Measurements from ENCODE around the gene JPH3.

The JPH3 gene

GRCh38 chr16:87703835-87704375, 101.6 kb downstream of the JPH3 start:
- Histone ChIP-seq H3K4me3 (peak overlapping the region; percentile 62), H3K4me1 (peaks cover 94% of the 10 kb centered on the region), H4K20me1 (no peaks in the 10 kb centered on the region), H3K4me2 (peak overlapping the region; percentile 95), H3K36me3 (peaks cover 31% of the 10 kb centered on the region), H3K9me3 (no peaks in the 10 kb centered on the region), H3K9ac (peak overlapping the region; percentile 87), H3K27ac (peak overlapping the region; percentile 99), H3K27me3 (no peaks in the 10 kb centered on the region)
- TF ChIP-seq Cebpa-rat (IDR thresholded peaks at IDR 0.05), result no peak

DNA sequence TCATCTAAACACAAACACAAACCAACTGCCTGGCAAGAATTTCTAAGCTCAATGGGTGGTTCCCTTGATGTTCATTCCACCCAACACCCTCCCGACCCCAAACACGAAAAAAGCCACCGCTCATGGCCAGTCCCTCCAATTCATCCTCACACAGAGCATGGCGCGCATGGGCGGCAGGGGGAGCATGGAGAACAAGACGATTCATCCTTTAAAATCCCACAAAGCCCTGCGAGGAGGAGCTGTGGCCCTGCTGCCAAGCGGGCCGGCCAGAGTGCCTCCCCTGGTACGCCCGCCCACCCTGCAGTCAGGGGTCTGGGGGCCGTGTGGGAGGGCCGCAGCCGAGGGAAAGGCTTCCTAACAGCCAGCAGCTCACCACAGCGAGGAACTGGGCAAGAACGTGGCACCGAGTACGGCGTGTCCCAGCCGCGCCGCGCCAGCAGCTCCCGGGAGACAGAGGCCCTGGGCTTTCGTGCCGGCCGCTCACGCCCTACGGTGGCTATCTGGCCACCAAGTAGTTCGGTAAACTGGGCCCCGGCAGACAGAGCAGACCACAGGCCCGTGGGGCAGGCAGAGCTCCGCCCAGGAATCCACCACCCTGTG, 102.5 kb downstream of the JPH3 start:
- peak overlapping the region; percentile 87 for H3K9ac ChIP-seq
- no peaks in the 10 kb centered on the region for H4K20me1 ChIP-seq
- H3K4me3 ChIP-seq, result no peak overlapping the region
- H3K36me3 ChIP-seq, result peaks cover 41% of the 10 kb centered on the region
- no peak for TF ChIP-seq Cebpa-rat (IDR thresholded peaks at IDR 0.05)
- H3K4me1 ChIP-seq, result peaks cover 94% of the 10 kb centered on the region
- H3K9me3 ChIP-seq, result no peaks in the 10 kb centered on the region
- H3K27me3 ChIP-seq, result no peaks in the 10 kb centered on the region
- H3K27ac ChIP-seq, result peak overlapping the region; percentile 99
- peak overlapping the region; percentile 95 for H3K4me2 ChIP-seq

DNA sequence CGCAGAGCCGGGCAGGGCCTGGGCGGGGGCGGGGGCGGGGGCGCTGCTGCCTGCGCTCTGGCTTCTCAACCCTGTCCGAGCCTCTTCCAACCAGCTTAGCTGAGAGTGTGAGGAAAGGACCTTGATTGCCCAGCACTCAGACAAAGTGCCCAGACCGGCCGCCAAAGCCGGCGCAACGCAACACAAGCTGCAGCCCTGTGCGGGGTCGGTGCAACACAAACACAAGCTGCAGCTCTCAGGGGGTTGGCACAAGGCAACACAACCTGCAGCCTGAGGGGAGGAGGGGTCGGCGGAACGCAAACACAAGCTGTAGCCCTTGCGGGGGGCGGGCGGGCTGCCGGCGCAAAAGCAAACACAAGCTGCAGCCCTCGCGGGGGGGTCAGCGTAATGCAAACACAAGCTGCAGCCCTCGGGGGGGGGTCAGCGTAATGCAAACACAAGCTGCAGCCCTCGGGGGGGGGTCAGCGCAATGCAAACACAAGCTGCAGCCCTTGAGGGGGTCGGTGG, 103.5 kb downstream of the JPH3 start:
- peaks cover 51% of the 10 kb centered on the region for H3K36me3 ChIP-seq
- H3K4me3 ChIP-seq, result no peak overlapping the region
- H3K9me3 ChIP-seq, result no peaks in the 10 kb centered on the region
- peaks cover 96% of the 10 kb centered on the region for H3K4me1 ChIP-seq
- no peaks in the 10 kb centered on the region for H4K20me1 ChIP-seq
- H3K4me2 ChIP-seq, result peak overlapping the region; percentile 95
- 0 out of 2 replicates have a peak overlapping the region, but pooled peaks have one; percentile 87 for H3K9ac ChIP-seq
- peak overlapping the region; percentile 99; the same call in 1 of the 2 replicates for H3K27ac ChIP-seq
- TF ChIP-seq Cebpa-rat (IDR thresholded peaks at IDR 0.05), result no peak
- no peaks in the 10 kb centered on the region for H3K27me3 ChIP-seq

- H3K9ac ChIP-seq, result no peak overlapping the region
- no peak overlapping the region for H3K4me3 ChIP-seq
- H3K36me3 ChIP-seq, result peaks cover 57% of the 10 kb centered on the region
- H3K9me3 ChIP-seq, result no peaks in the 10 kb centered on the region
- H4K20me1 ChIP-seq, result no peaks in the 10 kb centered on the region
- peak overlapping the region; percentile 95 for H3K4me2 ChIP-seq
- no peak for TF ChIP-seq Cebpa-rat (IDR thresholded peaks at IDR 0.05)
- peaks cover 96% of the 10 kb centered on the region for H3K4me1 ChIP-seq
- H3K27ac ChIP-seq, result peak overlapping the region; percentile 69; the same call in 1 of the 2 replicates
- H3K27me3 ChIP-seq, result no peaks in the 10 kb centered on the region
Observed at GRCh38 chr16:87706278-87707000, 104.1 kb downstream of the JPH3 start.

GRCh38 chr16:87707097-87707496, 104.8 kb downstream of the JPH3 start:
- no peaks in the 10 kb centered on the region for H3K27me3 ChIP-seq
- H3K27ac ChIP-seq, result peak overlapping the region; percentile 69
- TF ChIP-seq Cebpa-rat (IDR thresholded peaks at IDR 0.05), result no peak
- H3K9me3 ChIP-seq, result no peaks in the 10 kb centered on the region
- H4K20me1 ChIP-seq, result no peaks in the 10 kb centered on the region
- H3K4me2 ChIP-seq, result peak overlapping the region; percentile 95
- H3K4me3 ChIP-seq, result no peak overlapping the region
- peaks cover 63% of the 10 kb centered on the region for H3K36me3 ChIP-seq
- H3K9ac ChIP-seq, result no peak overlapping the region
- H3K4me1 ChIP-seq, result peaks cover 97% of the 10 kb centered on the region

DNA sequence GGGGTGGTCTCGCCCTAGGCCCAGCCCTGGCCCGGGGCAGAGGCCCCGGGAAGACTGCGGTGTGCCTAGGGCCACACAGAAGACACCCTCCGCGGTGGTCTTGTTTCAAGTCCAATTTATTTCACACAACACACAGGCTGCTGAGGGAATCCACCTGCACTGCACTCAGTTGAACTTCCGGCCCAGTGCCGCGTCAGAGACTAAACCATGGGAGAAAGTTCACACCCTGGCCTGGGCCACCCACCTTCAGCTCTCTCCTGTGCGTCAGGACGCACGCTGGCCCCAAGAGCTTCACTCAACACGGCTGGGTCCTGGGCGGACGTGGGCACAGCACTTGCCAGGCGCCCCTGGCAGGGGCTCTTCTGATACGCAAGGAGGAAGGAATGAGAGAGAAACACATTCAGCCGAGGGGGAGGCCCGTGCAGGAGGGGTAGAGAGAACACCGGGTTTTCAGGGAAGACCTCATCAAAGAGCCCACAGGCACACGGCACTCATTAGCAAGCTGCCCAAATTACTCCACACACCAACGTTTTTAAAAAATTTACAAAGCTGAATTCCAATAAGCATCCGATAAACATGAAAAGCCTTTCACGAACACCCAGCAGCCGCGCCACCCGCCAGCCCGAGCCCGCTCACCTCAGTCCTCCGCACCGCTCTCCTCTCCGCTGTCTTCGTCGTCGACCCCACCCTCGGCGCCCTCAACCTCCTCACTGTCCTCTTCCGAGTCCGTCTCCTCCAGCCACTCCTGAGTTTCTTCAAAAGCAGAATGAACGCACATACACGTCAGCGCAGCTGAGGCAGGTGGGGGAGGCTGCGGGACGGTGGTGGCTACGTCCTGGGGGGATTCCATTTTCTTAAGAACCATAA, 105.6 kb downstream of the JPH3 start:
- Histone ChIP-seq H3K27me3 (no peaks in the 10 kb centered on the region), H3K4me1 (peaks cover 98% of the 10 kb centered on the region)

DNA sequence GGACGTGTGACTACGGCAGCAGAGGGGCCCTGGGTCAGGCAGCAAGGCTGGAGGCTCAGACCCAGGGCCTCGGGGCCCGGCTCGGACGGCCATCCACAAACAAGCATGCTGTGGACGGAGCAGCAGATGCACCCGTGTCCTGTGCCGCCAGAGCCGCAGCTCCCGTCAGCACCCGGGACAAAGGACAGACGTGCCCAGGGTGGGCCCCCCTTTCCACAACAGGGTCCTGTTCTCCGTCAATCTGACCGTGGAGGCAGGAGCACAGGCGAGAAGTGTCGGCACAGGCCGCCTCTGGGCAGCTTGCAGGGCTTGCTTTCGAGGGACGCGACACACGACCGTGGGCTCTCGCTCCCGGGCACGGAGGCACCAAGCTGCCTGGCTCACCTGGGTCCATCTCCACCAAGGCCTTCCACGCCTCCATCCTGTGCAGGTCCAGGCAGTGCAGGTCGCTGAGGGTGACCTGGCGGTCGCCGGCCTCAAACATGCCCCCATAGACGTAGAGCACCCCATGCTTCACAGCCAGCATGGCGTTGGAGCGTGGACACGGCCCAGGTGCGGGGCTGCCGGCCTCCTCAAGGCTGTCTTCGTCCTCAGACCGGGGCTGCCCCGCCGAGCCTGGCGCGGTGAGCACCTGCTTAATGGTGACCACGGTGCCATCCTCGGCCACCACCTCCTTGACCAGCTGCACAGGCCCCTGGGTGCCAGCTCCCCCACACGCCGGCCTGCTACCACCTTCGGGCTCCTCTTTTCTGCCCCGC, 106.8 kb downstream of the JPH3 start:
- Histone ChIP-seq H3K4me3 (no peak overlapping the region), H4K20me1 (no peaks in the 10 kb centered on the region), H3K27me3 (no peaks in the 10 kb centered on the region), H3K4me2 (peak overlapping the region; percentile 95), H3K9me3 (no peaks in the 10 kb centered on the region), H3K9ac (peak overlapping the region; percentile 50; the same call in 1 of the 2 replicates), H3K36me3 (peaks cover 72% of the 10 kb centered on the region), H3K4me1 (peaks cover 98% of the 10 kb centered on the region), H3K27ac (peak overlapping the region; percentile 69)
- TF ChIP-seq Cebpa-rat (IDR thresholded peaks at IDR 0.05), result no peak

More for the DNA sequence above, 105.6 kb downstream of the JPH3 start:
- peak overlapping the region; percentile 95 for H3K4me2 ChIP-seq
- H3K9ac ChIP-seq, result peak overlapping the region; percentile 50
- H3K4me3 ChIP-seq, result no peak overlapping the region
- H3K9me3 ChIP-seq, result no peaks in the 10 kb centered on the region
- no peaks in the 10 kb centered on the region for H4K20me1 ChIP-seq
- TF ChIP-seq Cebpa-rat (IDR thresholded peaks at IDR 0.05), result no peak
- peak overlapping the region; percentile 69 for H3K27ac ChIP-seq
- H3K36me3 ChIP-seq, result peaks cover 68% of the 10 kb centered on the region

DNA sequence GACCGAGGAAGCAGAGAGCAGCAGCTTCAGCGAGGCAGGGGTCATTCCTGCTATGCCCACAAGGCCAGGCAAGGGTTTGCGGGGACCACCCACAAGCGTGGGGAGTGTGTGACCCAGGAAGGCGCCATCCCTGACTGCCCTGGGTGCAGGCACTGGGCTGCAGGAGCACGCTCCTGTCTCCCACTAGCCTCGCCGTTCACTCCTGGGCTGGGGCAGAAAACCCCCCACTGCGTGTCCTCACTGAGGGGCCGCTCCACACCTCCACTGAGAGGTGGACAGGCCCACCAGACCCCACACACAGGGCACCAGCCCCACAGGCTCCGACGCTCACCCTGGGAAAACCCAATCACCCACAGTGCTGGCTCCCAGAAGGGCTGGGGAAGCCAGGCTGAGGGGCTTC, 107.4 kb downstream of the JPH3 start:
- Histone ChIP-seq H4K20me1 (no peaks in the 10 kb centered on the region), H3K4me1 (peaks cover 98% of the 10 kb centered on the region), H3K9me3 (no peaks in the 10 kb centered on the region), H3K4me3 (no peak overlapping the region), H3K27ac (peak overlapping the region; percentile 69), H3K27me3 (no peaks in the 10 kb centered on the region), H3K36me3 (peaks cover 77% of the 10 kb centered on the region), H3K9ac (no peak overlapping the region), H3K4me2 (peak overlapping the region; percentile 95)
- TF ChIP-seq Cebpa-rat (IDR thresholded peaks at IDR 0.05), result no peak

DNA sequence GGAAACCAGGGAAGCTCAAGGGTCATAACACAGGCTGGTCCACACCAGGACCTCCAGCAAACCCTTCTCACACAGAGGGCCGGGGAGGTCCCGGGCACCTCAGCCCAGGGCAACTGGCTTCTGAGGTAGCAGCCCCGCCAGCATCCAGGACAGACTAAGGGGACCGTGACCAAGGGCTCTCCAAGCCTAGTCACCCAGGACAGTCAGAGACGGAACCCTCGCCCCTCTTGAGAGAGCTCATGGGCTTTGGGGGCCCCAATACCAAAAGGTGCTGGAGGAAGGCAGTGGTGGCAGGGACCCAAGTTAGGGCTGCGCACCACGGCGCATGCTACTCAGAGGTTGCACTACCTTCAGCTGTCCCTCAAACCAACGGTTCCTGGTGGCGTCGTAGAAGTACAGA, 108.6 kb downstream of the JPH3 start:
- TF ChIP-seq Cebpa-rat (IDR thresholded peaks at IDR 0.05), result no peak
- Histone ChIP-seq H3K9ac (no peak overlapping the region), H3K9me3 (peaks cover 5% of the 10 kb centered on the region; the same call in 1 of the 2 replicates), H3K4me1 (peaks cover 98% of the 10 kb centered on the region), H3K36me3 (peaks cover 85% of the 10 kb centered on the region), H4K20me1 (no peaks in the 10 kb centered on the region), H3K4me3 (no peak overlapping the region), H3K27me3 (no peaks in the 10 kb centered on the region), H3K4me2 (no peak overlapping the region), H3K27ac (peak overlapping the region; percentile 69)
